HepG2 (cell line): ENCODE measurements around the gene DNAJC5. TPM values are rescaled to one million over a fixed set of nuclear protein-coding genes. Genes with fewer than 3 reads are reported as not detected.

Experiments used
- FOXP1 ChIP-seq, 2 experiments: fragments of 450-650 bp in 1 of 2; IDR thresholded peaks; 2 replicates each; pipeline ENCODE4 v1.6.1; 2017 to 2018; ENCODE audit warnings: antibody characterized with exemption in 1 of 2
- KDM1A ChIP-seq: IDR thresholded peaks from 2 replicates; pipeline ENCODE4 v1.6.1; 2016; ENCODE audit warnings: missing compliant biosample characterization
- NCOA5 ChIP-seq: sonication (generic); formaldehyde crosslinking; IDR thresholded peaks from 2 replicates; pipeline ENCODE4 v1.4.0; 2020; ENCODE audit warnings: missing genetic modification reagents
- PAX8 ChIP-seq: sonication (generic); formaldehyde crosslinking; IDR thresholded peaks from 2 replicates; pipeline ENCODE4 v1.8.0; 2022; ENCODE audit warnings: mild to moderate bottlenecking, missing genetic modification reagents, borderline replicate concordance
- REPIN1 ChIP-seq: sonication (generic); formaldehyde crosslinking; IDR thresholded peaks from 2 replicates; pipeline ENCODE4 v1.8.0; 2022; ENCODE audit warnings: missing genetic modification reagents, low read depth, mild to moderate bottlenecking, borderline replicate concordance
- RXRB ChIP-seq: IDR thresholded peaks from 2 replicates; pipeline ENCODE4 v1.6.1; 2016; ENCODE audit warnings: borderline replicate concordance, missing genetic modification reagents, missing compliant biosample characterization
- SP5 ChIP-seq: IDR thresholded peaks from 2 replicates; pipeline ENCODE4 v1.6.1; 2016; ENCODE audit warnings: low read depth, borderline replicate concordance
- YY1 ChIP-seq: IDR thresholded peaks from 2 replicates; pipeline ENCODE4 v1.6.1; 2011; ENCODE audit warnings: low read length, low read depth, moderate library complexity, mild to moderate bottlenecking; ENCODE audit not compliant: insufficient read depth, insufficient replicate concordance
- ZBTB7B ChIP-seq: sonication (generic); formaldehyde crosslinking; IDR thresholded peaks from 2 replicates; pipeline ENCODE4 v1.4.0; 2020; ENCODE audit warnings: missing genetic modification reagents
- ZFP41 ChIP-seq: sonication (generic); formaldehyde crosslinking; IDR thresholded peaks from 2 replicates; pipeline ENCODE4 v1.4.0; 2020; ENCODE audit warnings: mild to moderate bottlenecking, missing genetic modification reagents, borderline replicate concordance
- ZFY ChIP-seq: sonication (generic); formaldehyde crosslinking; IDR thresholded peaks from 2 replicates; pipeline ENCODE4 v1.4.0; 2020; ENCODE audit warnings: missing genetic modification reagents
- ZNF224 ChIP-seq: sonication (generic); formaldehyde crosslinking; IDR thresholded peaks from 2 replicates; pipeline ENCODE4 v1.5.0; 2020; ENCODE audit warnings: mild to moderate bottlenecking, missing genetic modification reagents
- ZNF550 ChIP-seq: sonication (generic); formaldehyde crosslinking; IDR thresholded peaks from 2 replicates; pipeline ENCODE4 v1.4.0; 2020; ENCODE audit warnings: mild to moderate bottlenecking, missing genetic modification reagents, borderline replicate concordance
- ZNF605 ChIP-seq: sonication (generic); formaldehyde crosslinking; IDR thresholded peaks from 2 replicates; pipeline ENCODE4 v1.8.0; 2022; ENCODE audit warnings: mild to moderate bottlenecking, missing genetic modification reagents
- ZNF644 ChIP-seq: IDR thresholded peaks from 2 replicates; pipeline ENCODE4 v1.6.1; 2016; ENCODE audit warnings: low read depth
- ZNF766 ChIP-seq: sonication (generic); formaldehyde crosslinking; IDR thresholded peaks from 2 replicates; pipeline ENCODE4 v1.5.0; 2020; ENCODE audit warnings: missing genetic modification reagents, borderline replicate concordance
- polyA plus RNA-seq, 8 experiments: library from polyadenylated mRNA; depleted of rRNA in 3 of 8; stranded (reverse) in 7 of 8; unstranded in 1 of 8; fragments of >200 nt; fragmentation: Illumina TruSeq in 4 of 8; extraction: Trizol in 4 of 8; gene quantifications; 2 replicates each; pipeline versions ENCODE4 v1.2.1 to v1.2.3, GENCODE V29; 2011 to 2016; ENCODE audit warnings: low read depth in 4 of 8, missing spikeins in 1 of 8, mixed read lengths in 1 of 8; ENCODE audit not compliant: insufficient read depth in 1 of 8
- total RNA-seq, 5 experiments: library from RNA; depleted of rRNA; stranded (reverse); fragments of >200 nt; fragmentation: Illumina TruSeq; extraction: Trizol; gene quantifications; 2 replicates each; pipeline ENCODE4 v1.2.3, GENCODE V29; 2016; ENCODE audit warnings: low read depth in 1 of 5
- TF ChIP-seq, protein P1 (sequence below): sonication (generic); formaldehyde crosslinking; IDR thresholded peaks from 2 replicates; pipeline ENCODE4 v1.9.0; 2021; ENCODE audit warnings: missing genetic modification reagents, borderline replicate concordance
- TF ChIP-seq, protein P2 (sequence below): sonication (generic); formaldehyde crosslinking; IDR thresholded peaks from 2 replicates; pipeline ENCODE4 v1.5.1; 2020; ENCODE audit warnings: missing genetic modification reagents, mild to moderate bottlenecking, borderline replicate concordance
- TF ChIP-seq, protein P3 (sequence below): IDR thresholded peaks from 2 replicates; pipeline ENCODE4 v1.6.1; 2012; ENCODE audit warnings: low read depth, low read length, improper control_type of control experiment
- TF ChIP-seq, protein P4 (sequence below): sonication (generic); formaldehyde crosslinking; IDR thresholded peaks from 2 replicates; pipeline ENCODE4 v1.8.1; 2023; ENCODE audit warnings: mild to moderate bottlenecking, inconsistent platforms, moderate library complexity, missing genetic modification reagents, borderline replicate concordance
- TF ChIP-seq, protein P5 (sequence below): sonication (generic); formaldehyde crosslinking; IDR thresholded peaks from 2 replicates; pipeline ENCODE4 v1.4.0; 2020; ENCODE audit warnings: missing genetic modification reagents, borderline replicate concordance

DNAJC5 gene
- total and polyA plus RNA-seq, 2 of the 13 experiments (the other 11 are each of a cell fraction or from before 2014, with no cell fraction given) = 42.8 to 64.5 TPM

DNA sequence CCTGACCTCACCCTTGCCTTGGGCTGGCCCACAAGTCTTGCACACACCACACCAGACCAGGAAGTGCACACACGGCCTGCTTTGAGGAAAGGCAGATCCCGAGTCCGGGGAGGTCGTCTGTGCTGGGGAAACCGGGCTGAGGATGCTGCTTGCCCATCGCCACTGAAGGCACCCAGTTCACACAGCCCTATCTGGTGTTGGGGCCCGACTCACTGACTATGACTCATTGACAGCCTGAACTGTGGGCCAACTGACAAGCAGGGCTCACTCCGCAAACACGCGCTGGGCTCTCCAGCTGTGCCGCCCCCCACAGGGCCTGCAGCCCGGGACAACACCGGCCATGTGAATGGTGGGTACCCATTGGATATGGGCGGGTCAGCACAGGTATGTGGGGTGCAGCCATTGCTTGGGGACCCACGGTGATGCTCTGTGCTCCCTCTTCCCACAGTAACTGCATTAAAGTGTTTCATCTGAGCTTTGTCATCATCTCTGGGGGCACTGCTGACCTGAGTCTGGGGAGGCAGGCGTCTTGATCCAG lies 82.9 kb downstream of the DNAJC5 start (continued):
- peak; percentile 36; the same call in 1 of the 2 replicates for TF ChIP-seq ZNF605 (CRISPR knock-in tag)
- TF ChIP-seq ZNF224 = no peak; the same call in 1 of the 2 replicates
- TF ChIP-seq, protein P1, sequence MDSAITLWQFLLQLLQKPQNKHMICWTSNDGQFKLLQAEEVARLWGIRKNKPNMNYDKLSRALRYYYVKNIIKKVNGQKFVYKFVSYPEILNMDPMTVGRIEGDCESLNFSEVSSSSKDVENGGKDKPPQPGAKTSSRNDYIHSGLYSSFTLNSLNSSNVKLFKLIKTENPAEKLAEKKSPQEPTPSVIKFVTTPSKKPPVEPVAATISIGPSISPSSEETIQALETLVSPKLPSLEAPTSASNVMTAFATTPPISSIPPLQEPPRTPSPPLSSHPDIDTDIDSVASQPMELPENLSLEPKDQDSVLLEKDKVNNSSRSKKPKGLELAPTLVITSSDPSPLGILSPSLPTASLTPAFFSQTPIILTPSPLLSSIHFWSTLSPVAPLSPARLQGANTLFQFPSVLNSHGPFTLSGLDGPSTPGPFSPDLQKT (CRISPR knock-in tag) = no peak
- TF ChIP-seq YY1 = peak; percentile 24
- peak; percentile 59; the same call in 1 of the 2 replicates for TF ChIP-seq KDM1A (CRISPR knock-in tag)
- peak; percentile 41; the same call in 1 of the 2 replicates for TF ChIP-seq SP5
- peak; percentile 47; the same call in 1 of the 2 replicates for TF ChIP-seq ZNF766
- 0 out of 2 replicates have a peak, but pooled peaks have one; percentile 58 for TF ChIP-seq REPIN1
- TF ChIP-seq PAX8 (CRISPR knock-in tag) = 0 out of 2 replicates have a peak, but pooled peaks have one; percentile 66
- TF ChIP-seq, protein P2, sequence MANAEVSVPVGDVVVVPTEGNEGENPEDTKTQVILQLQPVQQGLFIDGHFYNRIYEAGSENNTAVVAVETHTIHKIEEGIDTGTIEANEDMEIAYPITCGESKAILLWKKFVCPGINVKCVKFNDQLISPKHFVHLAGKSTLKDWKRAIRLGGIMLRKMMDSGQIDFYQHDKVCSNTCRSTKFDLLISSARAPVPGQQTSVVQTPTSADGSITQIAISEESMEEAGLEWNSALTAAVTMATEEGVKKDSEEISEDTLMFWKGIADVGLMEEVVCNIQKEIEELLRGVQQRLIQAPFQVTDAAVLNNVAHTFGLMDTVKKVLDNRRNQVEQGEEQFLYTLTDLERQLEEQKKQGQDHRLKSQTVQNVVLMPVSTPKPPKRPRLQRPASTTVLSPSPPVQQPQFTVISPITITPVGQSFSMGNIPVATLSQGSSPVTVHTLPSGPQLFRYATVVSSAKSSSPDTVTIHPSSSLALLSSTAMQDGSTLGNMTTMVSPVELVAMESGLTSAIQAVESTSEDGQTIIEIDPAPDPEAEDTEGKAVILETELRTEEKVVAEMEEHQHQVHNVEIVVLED (CRISPR knock-in tag) = peak; percentile 32; the same call in 1 of the 2 replicates
- no peak for TF ChIP-seq ZNF550 (CRISPR knock-in tag)
- no peak for TF ChIP-seq FOXP1 (IDR thresholded peaks at IDR 0.05)
- 0 out of 2 replicates have a peak, but pooled peaks have one; percentile 27 for TF ChIP-seq FOXP1 (CRISPR knock-in tag; IDR thresholded peaks at IDR 0.05)
- no peak for TF ChIP-seq ZFP41
- TF ChIP-seq, protein P3, sequence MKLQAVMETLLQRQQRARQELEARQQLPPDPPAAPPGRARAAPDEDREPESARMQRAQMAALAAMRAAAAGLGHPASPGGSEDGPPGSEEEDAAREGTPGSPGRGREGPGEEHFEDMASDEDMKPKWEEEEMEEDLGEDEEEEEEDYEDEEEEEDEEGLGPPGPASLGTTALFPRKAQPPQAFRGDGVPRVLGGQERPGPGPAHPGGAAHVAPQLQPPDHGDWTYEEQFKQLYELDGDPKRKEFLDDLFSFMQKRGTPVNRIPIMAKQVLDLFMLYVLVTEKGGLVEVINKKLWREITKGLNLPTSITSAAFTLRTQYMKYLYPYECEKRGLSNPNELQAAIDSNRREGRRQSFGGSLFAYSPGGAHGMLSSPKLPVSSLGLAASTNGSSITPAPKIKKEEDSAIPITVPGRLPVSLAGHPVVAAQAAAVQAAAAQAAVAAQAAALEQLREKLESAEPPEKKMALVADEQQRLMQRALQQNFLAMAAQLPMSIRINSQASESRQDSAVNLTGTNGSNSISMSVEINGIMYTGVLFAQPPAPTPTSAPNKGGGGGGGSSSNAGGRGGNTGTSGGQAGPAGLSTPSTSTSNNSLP = no peak
- TF ChIP-seq RXRB (CRISPR knock-in tag) = peak; percentile 60; the same call in 1 of the 2 replicates
- TF ChIP-seq ZFY (CRISPR knock-in tag) = peak; percentile 76
- peak; percentile 96 for TF ChIP-seq ZBTB7B (CRISPR knock-in tag)
- TF ChIP-seq NCOA5 (CRISPR knock-in tag) = no peak
- TF ChIP-seq, protein P4, sequence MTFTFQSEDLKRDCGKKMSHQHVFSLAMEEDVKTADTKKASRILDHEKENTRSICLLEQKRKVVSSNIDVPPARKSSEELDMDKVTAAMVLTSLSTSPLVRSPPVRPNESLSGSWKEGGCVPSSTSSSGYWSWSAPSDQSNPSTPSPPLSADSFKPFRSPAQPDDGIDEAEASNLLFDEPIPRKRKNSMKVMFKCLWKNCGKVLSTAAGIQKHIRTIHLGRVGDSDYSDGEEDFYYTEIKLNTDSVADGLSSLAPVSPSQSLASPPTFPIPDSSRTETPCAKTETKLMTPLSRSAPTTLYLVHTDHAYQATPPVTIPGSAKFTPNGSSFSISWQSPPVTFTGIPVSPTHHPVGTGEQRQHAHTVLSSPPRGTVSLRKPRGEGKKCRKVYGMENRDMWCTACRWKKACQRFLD (CRISPR knock-in tag) = peak; percentile 73; the same call in 1 of the 2 replicates
- TF ChIP-seq ZNF644 (CRISPR knock-in tag) = peak; percentile 79
- TF ChIP-seq, protein P5, sequence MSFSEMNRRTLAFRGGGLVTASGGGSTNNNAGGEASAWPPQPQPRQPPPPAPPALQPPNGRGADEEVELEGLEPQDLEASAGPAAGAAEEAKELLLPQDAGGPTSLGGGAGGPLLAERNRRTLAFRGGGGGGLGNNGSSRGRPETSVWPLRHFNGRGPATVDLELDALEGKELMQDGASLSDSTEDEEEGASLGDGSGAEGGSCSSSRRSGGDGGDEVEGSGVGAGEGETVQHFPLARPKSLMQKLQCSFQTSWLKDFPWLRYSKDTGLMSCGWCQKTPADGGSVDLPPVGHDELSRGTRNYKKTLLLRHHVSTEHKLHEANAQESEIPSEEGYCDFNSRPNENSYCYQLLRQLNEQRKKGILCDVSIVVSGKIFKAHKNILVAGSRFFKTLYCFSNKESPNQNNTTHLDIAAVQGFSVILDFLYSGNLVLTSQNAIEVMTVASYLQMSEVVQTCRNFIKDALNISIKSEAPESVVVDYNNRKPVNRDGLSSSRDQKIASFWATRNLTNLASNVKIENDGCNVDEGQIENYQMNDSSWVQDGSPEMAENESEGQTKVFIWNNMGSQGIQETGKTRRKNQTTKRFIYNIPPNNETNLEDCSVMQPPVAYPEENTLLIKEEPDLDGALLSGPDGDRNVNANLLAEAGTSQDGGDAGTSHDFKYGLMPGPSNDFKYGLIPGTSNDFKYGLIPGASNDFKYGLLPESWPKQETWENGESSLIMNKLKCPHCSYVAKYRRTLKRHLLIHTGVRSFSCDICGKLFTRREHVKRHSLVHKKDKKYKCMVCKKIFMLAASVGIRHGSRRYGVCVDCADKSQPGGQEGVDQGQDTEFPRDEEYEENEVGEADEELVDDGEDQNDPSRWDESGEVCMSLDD = no peak; the same call in 1 of the 2 replicates
